SK-N-SH treated with all-trans-retinoic acid at 6 μM for 48 hours (cell line): ENCODE measurements around the gene ITPRID2.

Source experiments
- ATAC-seq: fragments of 200-7000 bp; cut with Tn5 transposase; 3 replicates; pipeline ENCODE4 v1.9.1; 2020; ENCODE audit warnings: mild to moderate bottlenecking, moderate library complexity
- ARNTL ChIP-seq: fragments of 450-650 bp; formaldehyde crosslinking; IDR thresholded peaks from 2 replicates; pipeline ENCODE4 v1.5.0; 2020; ENCODE audit warnings: low read depth, mild to moderate bottlenecking, moderate library complexity, borderline replicate concordance
- CSDC2 ChIP-seq: fragments of 250-450 bp; sonication (Bioruptor Pico); IDR thresholded peaks from 2 replicates; pipeline ENCODE4 v1.5.0; 2020; ENCODE audit warnings: mild to moderate bottlenecking, moderate library complexity
- ESRRG ChIP-seq: fragments of 250-450 bp; sonication (Bioruptor Pico); IDR thresholded peaks from 2 replicates; pipeline ENCODE4 v1.6.1; 2021; ENCODE audit warnings: mild to moderate bottlenecking
- GLIS3 ChIP-seq: fragments of 250-450 bp; sonication (Bioruptor Pico); IDR thresholded peaks from 2 replicates; pipeline ENCODE4 v1.5.0; 2020; ENCODE audit warnings: mild to moderate bottlenecking, moderate library complexity
- ISL1 ChIP-seq: fragments of 250-450 bp; sonication (Bioruptor Pico); IDR thresholded peaks from 2 replicates; pipeline ENCODE4 v2.1.2; 2022; ENCODE audit warnings: mild to moderate bottlenecking, moderate library complexity
- OSR1 ChIP-seq: fragments of 250-450 bp; sonication (Bioruptor Pico); IDR thresholded peaks from 2 replicates; pipeline ENCODE4 v1.8.0; 2022; ENCODE audit warnings: moderate library complexity, mild to moderate bottlenecking, inconsistent platforms
- PATZ1 ChIP-seq: fragments of 250-450 bp; sonication (Bioruptor Pico); IDR thresholded peaks from 2 replicates; pipeline ENCODE4 v1.8.0; 2020; ENCODE audit warnings: mild to moderate bottlenecking, moderate library complexity, borderline replicate concordance
- POU6F1 ChIP-seq: fragments of 250-450 bp; sonication (Bioruptor Pico); IDR thresholded peaks from 2 replicates; pipeline ENCODE4 v1.8.0; 2021; ENCODE audit warnings: low read depth, mild to moderate bottlenecking, moderate library complexity, borderline replicate concordance
- PPARA ChIP-seq: fragments of 250-450 bp; sonication (Bioruptor Pico); IDR thresholded peaks from 2 replicates; pipeline ENCODE4 v1.5.0; 2020; ENCODE audit warnings: mild to moderate bottlenecking, borderline replicate concordance
- RARB ChIP-seq: fragments of 250-450 bp; sonication (Bioruptor Pico); IDR thresholded peaks from 2 replicates; pipeline ENCODE4 v1.8.0; 2021; ENCODE audit warnings: mild to moderate bottlenecking, moderate library complexity
- SNAI2 ChIP-seq: fragments of 250-450 bp; sonication (Bioruptor Pico); IDR thresholded peaks from 2 replicates; pipeline ENCODE4 v1.5.0; 2020; ENCODE audit warnings: mild to moderate bottlenecking, moderate library complexity
- TCF4 ChIP-seq: fragments of 250-450 bp; sonication (Bioruptor Pico); IDR thresholded peaks from 2 replicates; pipeline ENCODE4 v1.8.0; 2021; ENCODE audit warnings: mild to moderate bottlenecking, moderate library complexity, borderline replicate concordance
- TOX ChIP-seq: fragments of 250-450 bp; sonication (Bioruptor Pico); IDR thresholded peaks from 2 replicates; pipeline ENCODE4 v1.8.0; 2021; ENCODE audit warnings: mild to moderate bottlenecking, moderate library complexity, borderline replicate concordance
- ZC3H10 ChIP-seq: fragments of 250-450 bp; sonication (Bioruptor Pico); IDR thresholded peaks from 2 replicates; pipeline ENCODE4 v1.5.1; 2021; ENCODE audit warnings: mild to moderate bottlenecking, moderate library complexity
- ZFP3 ChIP-seq: fragments of 250-450 bp; sonication (Bioruptor Pico); IDR thresholded peaks from 2 replicates; pipeline ENCODE4 v1.5.0; 2020; ENCODE audit warnings: mild to moderate bottlenecking, moderate library complexity
- ZFP30 ChIP-seq: fragments of 450-650 bp; formaldehyde crosslinking; IDR thresholded peaks from 2 replicates; pipeline ENCODE4 v1.5.0; 2022; ENCODE audit warnings: mild to moderate bottlenecking, moderate library complexity
- ZNF565 ChIP-seq: fragments of 450-650 bp; formaldehyde crosslinking; conservative IDR thresholded peaks from 2 replicates; pipeline ENCODE4 v1.5.0; 2020; ENCODE audit warnings: low read depth, mild to moderate bottlenecking, moderate library complexity
- ZNF70 ChIP-seq: fragments of 450-650 bp; formaldehyde crosslinking; IDR thresholded peaks from 2 replicates; pipeline ENCODE4 v1.5.0; 2020; ENCODE audit warnings: mild to moderate bottlenecking, moderate library complexity
- ZNF8 ChIP-seq: fragments of 450-650 bp; formaldehyde crosslinking; IDR thresholded peaks from 2 replicates; pipeline ENCODE4 v1.5.0; 2020; ENCODE audit warnings: mild to moderate bottlenecking, moderate library complexity
- TF ChIP-seq, protein P1 (sequence below): fragments of 250-450 bp; sonication (Bioruptor Pico); IDR thresholded peaks from 2 replicates; pipeline ENCODE4 v1.5.1; 2020; ENCODE audit warnings: low read depth, mild to moderate bottlenecking, moderate library complexity
- TF ChIP-seq, protein P2 (sequence below): fragments of 250-450 bp; sonication (Bioruptor Pico); IDR thresholded peaks from 2 replicates; pipeline ENCODE4 v1.5.1; 2021; ENCODE audit warnings: mild to moderate bottlenecking, moderate library complexity
- TF ChIP-seq, protein P3 (sequence below): fragments of 250-450 bp; sonication (Bioruptor Pico); IDR thresholded peaks from 2 replicates; pipeline ENCODE4 v1.5.0; 2020; ENCODE audit warnings: mild to moderate bottlenecking, moderate library complexity

The ITPRID2 gene

GRCh38 chr2:181872178-181872577 is 19.4 kb upstream of the ITPRID2 start:
- TF ChIP-seq, protein P1, sequence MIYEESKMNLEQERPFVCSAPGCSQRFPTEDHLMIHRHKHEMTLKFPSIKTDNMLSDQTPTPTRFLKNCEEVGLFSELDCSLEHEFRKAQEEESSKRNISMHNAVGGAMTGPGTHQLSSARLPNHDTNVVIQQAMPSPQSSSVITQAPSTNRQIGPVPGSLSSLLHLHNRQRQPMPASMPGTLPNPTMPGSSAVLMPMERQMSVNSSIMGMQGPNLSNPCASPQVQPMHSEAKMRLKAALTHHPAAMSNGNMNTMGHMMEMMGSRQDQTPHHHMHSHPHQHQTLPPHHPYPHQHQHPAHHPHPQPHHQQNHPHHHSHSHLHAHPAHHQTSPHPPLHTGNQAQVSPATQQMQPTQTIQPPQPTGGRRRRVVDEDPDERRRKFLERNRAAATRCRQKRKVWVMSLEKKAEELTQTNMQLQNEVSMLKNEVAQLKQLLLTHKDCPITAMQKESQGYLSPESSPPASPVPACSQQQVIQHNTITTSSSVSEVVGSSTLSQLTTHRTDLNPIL (CRISPR knock-in tag): no peak
- TF ChIP-seq TCF4 (CRISPR knock-in tag) (no peak), ZNF565 (CRISPR knock-in tag) (no peak), ZNF8 (CRISPR knock-in tag) (no peak), RARB (CRISPR knock-in tag) (no peak), ISL1 (no peak), SNAI2 (CRISPR knock-in tag) (no peak), TOX (CRISPR knock-in tag) (no peak), CSDC2 (no peak), PPARA (CRISPR knock-in tag) (no peak), ZNF70 (CRISPR knock-in tag) (no peak), ESRRG (CRISPR knock-in tag) (no peak), GLIS3 (CRISPR knock-in tag) (no peak), OSR1 (no peak)
- ATAC-seq: no peak

DNA sequence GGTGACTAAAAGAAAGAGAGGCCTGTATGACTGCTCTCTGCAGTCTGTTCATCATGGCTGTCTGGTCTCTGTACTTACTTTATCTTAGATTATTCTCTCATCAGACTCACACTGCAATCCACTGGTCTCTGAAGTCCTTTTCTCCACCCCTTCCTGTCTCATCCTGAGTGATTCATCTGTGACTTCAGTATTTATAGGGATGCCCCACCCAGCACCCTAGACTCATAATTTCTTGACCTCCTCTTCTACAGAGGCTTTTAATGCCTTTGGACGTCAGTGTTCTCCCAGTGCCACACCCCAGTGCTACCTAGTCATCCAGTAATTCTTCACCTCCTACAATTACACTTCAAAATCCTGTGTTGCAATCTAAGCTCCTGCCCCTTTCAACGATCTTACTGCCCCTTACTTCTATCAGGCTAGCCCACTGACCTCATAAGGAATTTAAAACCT is 14.9 kb upstream of the ITPRID2 start:
- TF ChIP-seq ARNTL (CRISPR knock-in tag): no peak
- no peak for TF ChIP-seq ZNF565 (CRISPR knock-in tag)
- no peak for TF ChIP-seq PPARA (CRISPR knock-in tag)
- no peak for TF ChIP-seq GLIS3 (CRISPR knock-in tag)
- no peak for TF ChIP-seq ISL1
- TF ChIP-seq ZFP3 (CRISPR knock-in tag): no peak
- TF ChIP-seq ZC3H10 (CRISPR knock-in tag): no peak
- no peak for TF ChIP-seq ZFP30
- TF ChIP-seq, protein P1 (CRISPR knock-in tag): no peak
- TF ChIP-seq TCF4 (CRISPR knock-in tag): no peak
- no peak for TF ChIP-seq POU6F1 (CRISPR knock-in tag)
- TF ChIP-seq, protein P2, sequence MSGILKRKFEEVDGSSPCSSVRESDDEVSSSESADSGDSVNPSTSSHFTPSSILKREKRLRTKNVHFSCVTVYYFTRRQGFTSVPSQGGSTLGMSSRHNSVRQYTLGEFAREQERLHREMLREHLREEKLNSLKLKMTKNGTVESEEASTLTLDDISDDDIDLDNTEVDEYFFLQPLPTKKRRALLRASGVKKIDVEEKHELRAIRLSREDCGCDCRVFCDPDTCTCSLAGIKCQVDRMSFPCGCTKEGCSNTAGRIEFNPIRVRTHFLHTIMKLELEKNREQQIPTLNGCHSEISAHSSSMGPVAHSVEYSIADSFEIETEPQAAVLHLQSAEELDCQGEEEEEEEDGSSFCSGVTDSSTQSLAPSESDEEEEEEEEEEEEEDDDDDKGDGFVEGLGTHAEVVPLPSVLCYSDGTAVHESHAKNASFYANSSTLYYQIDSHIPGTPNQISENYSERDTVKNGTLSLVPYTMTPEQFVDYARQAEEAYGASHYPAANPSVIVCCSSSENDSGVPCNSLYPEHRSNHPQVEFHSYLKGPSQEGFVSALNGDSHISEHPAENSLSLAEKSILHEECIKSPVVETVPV (CRISPR knock-in tag): no peak
- no peak; the same call in 2 of the 3 replicates for ATAC-seq

DNA sequence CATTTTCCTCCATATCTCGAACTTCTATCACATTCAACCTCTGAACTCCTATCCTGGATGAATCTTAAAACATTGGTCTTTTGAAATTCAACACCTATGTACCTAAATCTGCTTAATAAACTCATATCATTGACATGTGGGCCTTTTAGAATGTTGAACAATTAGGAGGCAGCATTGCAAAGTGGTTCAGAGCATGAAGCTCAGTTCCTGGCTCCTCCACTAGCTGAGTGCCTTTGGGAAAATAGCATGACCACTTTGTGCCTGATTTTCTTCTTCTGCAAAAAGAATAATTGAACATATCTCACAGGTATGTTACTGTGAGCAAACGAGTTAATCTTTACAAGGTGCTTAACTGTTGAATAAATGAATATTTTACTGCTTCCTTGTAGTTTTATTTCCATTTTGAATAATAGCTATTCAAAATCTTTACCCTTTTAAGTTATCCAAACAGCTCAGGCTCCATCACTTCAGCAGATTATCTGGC is 14.3 kb upstream of the ITPRID2 start:
- TF ChIP-seq GLIS3 (CRISPR knock-in tag): no peak
- no peak for TF ChIP-seq PATZ1
- TF ChIP-seq ZC3H10 (CRISPR knock-in tag): no peak
- TF ChIP-seq ESRRG (CRISPR knock-in tag): no peak
- TF ChIP-seq PPARA (CRISPR knock-in tag): no peak
- TF ChIP-seq ZNF8 (CRISPR knock-in tag): no peak
- TF ChIP-seq ZNF70 (CRISPR knock-in tag): no peak
- no peak for TF ChIP-seq ZFP3 (CRISPR knock-in tag)
- no peak for TF ChIP-seq ZNF565 (CRISPR knock-in tag)
- TF ChIP-seq, protein P3, sequence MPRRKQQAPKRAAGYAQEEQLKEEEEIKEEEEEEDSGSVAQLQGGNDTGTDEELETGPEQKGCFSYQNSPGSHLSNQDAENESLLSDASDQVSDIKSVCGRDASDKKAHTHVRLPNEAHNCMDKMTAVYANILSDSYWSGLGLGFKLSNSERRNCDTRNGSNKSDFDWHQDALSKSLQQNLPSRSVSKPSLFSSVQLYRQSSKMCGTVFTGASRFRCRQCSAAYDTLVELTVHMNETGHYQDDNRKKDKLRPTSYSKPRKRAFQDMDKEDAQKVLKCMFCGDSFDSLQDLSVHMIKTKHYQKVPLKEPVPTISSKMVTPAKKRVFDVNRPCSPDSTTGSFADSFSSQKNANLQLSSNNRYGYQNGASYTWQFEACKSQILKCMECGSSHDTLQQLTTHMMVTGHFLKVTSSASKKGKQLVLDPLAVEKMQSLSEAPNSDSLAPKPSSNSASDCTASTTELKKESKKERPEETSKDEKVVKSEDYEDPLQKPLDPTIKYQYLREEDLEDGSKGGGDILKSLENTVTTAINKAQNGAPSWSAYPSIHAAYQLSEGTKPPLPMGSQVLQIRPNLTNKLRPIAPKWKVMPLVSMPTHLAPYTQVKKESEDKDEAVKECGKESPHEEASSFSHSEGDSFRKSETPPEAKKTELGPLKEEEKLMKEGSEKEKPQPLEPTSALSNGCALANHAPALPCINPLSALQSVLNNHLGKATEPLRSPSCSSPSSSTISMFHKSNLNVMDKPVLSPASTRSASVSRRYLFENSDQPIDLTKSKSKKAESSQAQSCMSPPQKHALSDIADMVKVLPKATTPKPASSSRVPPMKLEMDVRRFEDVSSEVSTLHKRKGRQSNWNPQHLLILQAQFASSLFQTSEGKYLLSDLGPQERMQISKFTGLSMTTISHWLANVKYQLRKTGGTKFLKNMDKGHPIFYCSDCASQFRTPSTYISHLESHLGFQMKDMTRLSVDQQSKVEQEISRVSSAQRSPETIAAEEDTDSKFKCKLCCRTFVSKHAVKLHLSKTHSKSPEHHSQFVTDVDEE (CRISPR knock-in tag): no peak
- no peak for TF ChIP-seq TOX (CRISPR knock-in tag)
- TF ChIP-seq POU6F1 (CRISPR knock-in tag): no peak
- no peak for ATAC-seq
